Testis (tissue), 5 donors: ENCODE measurements around the gene DCAF8L1. TPM values are rescaled to one million over a fixed set of nuclear protein-coding genes. Genes with fewer than 3 reads are reported as not detected.
A peak's percentile ranks its signal among the peaks of the same experiment; 100 is the strongest.

Experiments used
- DNase-seq: peaks from one replicate; pipeline ENCODE4 v3.0.0-alpha.2; 2019
- H3K27ac ChIP-seq, 2 donors: fragments of 200-600 bp; sonication (generic); one replicate each; pipeline ENCODE4 v1.5.1; 2019
- H3K27me3 ChIP-seq: fragments of 200-600 bp; sonication (generic); one replicate; pipeline ENCODE4 v1.5.1; 2019
- H3K36me3 ChIP-seq: fragments of 200-600 bp; sonication (generic); one replicate; pipeline ENCODE4 v1.5.1; 2017; ENCODE audit warnings: low read depth; ENCODE audit errors: missing control alignments
- H3K4me1 ChIP-seq: fragments of 200-600 bp; sonication (generic); one replicate; pipeline ENCODE4 v1.5.1; 2019
- H3K4me3 ChIP-seq, 2 donors: fragments of 200-600 bp; sonication (generic); one replicate each; pipeline ENCODE4 v1.5.1; 2017 to 2019
- H3K9me3 ChIP-seq: fragments of 200-600 bp; sonication (generic); one replicate; pipeline ENCODE4 v1.5.1; 2017
- POLR2A ChIP-seq: fragments of 450-650 bp; IDR thresholded peaks from one replicate; pipeline ENCODE4 v1.6.1; 2017; ENCODE audit warnings: antibody characterized with exemption, mild to moderate bottlenecking, moderate library complexity
- WGBS, 2 donors: methylation state at CpG; one replicate each; pipeline ENCODE4 v1.1.5; 2018; 5-methylcytosine and 5-hydroxymethylcytosine counted together
- intact Hi-C: fragments of 100-400 bp; cut with DNase I; formaldehyde crosslinking; loops from one replicate; pipeline ENCODE4 v1.15.1; 2023; ENCODE audit warnings: low total_unique reads
- long read RNA-seq, 2 donors: transcript quantifications; one replicate each; lab custom pipeline, GENCODE V29; 2026
- polyA plus RNA-seq: library from polyadenylated mRNA; stranded (reverse); fragments of 350-450 nt; fragmentation: Illumina TruSeq; extraction: RNeasy Lipid Tissue Mini Kit (QIAGEN cat#74804); gene quantifications from one replicate; pipeline ENCODE4 v1.2.3, GENCODE V29; 2014; ENCODE audit warnings: low read depth, low replicate concordance; ENCODE audit not compliant: insufficient read depth
- total RNA-seq, 2 donors: library from RNA; depleted of rRNA; stranded (reverse); fragments of >200 nt; gene quantifications; one replicate each; pipeline ENCODE4 v1.2.3, GENCODE V29; 2016
- TF ChIP-seq, protein P1 (sequence below), 3 experiments: fragments of 450-650 bp in 2 of 3; fragments of 200-600 bp in 1 of 3; sonication (generic) in 1 of 3; IDR thresholded peaks; one replicate each; pipeline ENCODE4 v1.5.1; 2016 to 2019; ENCODE audit warnings: antibody characterized with exemption in 3 of 3, mild to moderate bottlenecking in 2 of 3, moderate library complexity in 1 of 3

The DCAF8L1 gene
- total RNA-seq (1 to 10 TPM; 1.4 to 2.2 TPM), polyA plus RNA-seq (1.4 TPM)
- long read RNA-seq, donor 1, result 0 reads
- long read RNA-seq, donor 2, result 0 reads

DNA sequence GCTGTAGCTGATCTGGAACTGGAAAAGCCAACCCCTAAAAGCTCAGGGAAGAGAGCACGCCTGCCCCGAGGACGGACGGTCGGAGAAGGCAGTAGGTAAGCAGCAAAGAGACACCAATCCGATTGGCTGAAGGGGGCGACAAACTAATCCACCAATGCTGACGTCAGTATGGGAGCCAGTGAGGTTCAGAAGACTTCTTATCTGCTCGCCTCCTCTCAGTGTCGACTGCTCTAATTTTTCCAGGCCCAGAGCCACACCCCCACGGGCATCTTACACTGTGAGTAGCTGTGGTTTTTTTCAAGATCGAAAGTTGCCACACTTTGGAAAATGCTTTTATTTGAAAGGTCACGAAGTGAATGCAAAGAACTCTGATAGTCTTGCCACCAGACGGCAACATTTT, at the start of gene DCAF8L1:
Gene DCAF8L1, minus strand, starts transcription at position 101 of the 400 bp plus-strand sequence. CDS start 115 bp downstream, outside the sequence.
- WGBS, 2 donors, result 65 to 92% methylated on average over 7 to 14 of the region's 14 CpGs
- Histone ChIP-seq H3K27ac (no peak within 1 kb of the TSS), H3K36me3 (no peaks in the 10 kb centered on the region), H3K9me3 (no peaks in the 10 kb centered on the region), H3K4me1 (no peaks in the 10 kb centered on the region), H3K27me3 (no peaks in the 10 kb centered on the region), H3K4me3 (peak within 1 kb of the TSS in 1 of 2 donors; percentile 23)
- no peak for TF ChIP-seq POLR2A
- TF ChIP-seq, protein P1, sequence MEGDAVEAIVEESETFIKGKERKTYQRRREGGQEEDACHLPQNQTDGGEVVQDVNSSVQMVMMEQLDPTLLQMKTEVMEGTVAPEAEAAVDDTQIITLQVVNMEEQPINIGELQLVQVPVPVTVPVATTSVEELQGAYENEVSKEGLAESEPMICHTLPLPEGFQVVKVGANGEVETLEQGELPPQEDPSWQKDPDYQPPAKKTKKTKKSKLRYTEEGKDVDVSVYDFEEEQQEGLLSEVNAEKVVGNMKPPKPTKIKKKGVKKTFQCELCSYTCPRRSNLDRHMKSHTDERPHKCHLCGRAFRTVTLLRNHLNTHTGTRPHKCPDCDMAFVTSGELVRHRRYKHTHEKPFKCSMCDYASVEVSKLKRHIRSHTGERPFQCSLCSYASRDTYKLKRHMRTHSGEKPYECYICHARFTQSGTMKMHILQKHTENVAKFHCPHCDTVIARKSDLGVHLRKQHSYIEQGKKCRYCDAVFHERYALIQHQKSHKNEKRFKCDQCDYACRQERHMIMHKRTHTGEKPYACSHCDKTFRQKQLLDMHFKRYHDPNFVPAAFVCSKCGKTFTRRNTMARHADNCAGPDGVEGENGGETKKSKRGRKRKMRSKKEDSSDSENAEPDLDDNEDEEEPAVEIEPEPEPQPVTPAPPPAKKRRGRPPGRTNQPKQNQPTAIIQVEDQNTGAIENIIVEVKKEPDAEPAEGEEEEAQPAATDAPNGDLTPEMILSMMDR (IDR thresholded peaks at IDR 0.05), result no peak
- peak; percentile 77 for DNase-seq
- intact Hi-C loops, result no loop called here

DNA sequence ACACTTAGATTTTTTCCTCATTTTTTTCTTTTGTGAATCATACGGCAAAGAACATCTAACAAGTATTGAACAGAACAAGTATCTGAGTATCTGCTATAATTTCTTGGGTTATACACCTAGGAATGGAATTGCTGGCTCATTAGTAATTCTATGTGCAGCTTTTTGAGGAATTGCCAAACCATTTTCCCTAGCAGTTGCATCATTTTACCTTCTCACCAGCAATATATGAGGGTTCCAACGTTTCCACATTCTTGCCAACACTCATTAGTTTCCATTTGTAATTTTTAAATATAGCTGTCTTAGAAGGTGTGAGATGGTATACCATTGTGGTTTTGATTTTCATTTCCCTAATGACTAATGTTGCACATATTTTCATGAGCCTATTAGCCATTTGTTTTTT, 41.1 kb upstream of the DCAF8L1 start:
- DNase-seq, result no peak
- Histone ChIP-seq H3K36me3 (no peaks in the 10 kb centered on the region), H3K27me3 (no peaks in the 10 kb centered on the region), H3K27ac (no peak overlapping the region), H3K4me1 (no peaks in the 10 kb centered on the region), H3K4me3 (no peak overlapping the region), H3K9me3 (no peaks in the 10 kb centered on the region)
- no peak for TF ChIP-seq POLR2A
- TF ChIP-seq, protein P1 (IDR thresholded peaks at IDR 0.05), result no peak
- intact Hi-C loops, result no loop called here
- 78 to 90% methylated on average over 2 of the region's 2 CpGs for WGBS, 2 donors

DNA sequence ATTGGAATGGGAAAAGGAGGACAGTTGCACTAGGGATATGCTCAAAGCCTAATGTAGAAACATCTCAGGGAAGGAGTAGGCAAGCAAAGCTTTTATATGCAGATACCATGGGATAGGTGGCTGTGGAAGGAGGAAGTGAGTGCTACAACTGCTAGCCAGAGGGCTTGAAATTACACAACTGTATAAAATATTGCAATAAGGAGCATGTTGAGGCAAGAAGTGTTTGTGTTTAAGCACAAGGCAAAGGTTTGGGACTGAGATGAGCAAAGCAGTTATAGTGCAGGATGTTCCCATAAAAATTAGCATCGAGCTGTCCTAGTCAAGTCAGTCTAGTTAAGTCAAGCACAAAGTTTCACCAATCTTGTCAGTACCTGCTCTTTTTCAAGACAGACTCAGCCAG, 35.6 kb upstream of the DCAF8L1 start:
- 88 to 92% methylated on average over 1 of the region's 1 CpG for WGBS, 2 donors
- H3K4me1 ChIP-seq, result no peaks in the 10 kb centered on the region

DNA sequence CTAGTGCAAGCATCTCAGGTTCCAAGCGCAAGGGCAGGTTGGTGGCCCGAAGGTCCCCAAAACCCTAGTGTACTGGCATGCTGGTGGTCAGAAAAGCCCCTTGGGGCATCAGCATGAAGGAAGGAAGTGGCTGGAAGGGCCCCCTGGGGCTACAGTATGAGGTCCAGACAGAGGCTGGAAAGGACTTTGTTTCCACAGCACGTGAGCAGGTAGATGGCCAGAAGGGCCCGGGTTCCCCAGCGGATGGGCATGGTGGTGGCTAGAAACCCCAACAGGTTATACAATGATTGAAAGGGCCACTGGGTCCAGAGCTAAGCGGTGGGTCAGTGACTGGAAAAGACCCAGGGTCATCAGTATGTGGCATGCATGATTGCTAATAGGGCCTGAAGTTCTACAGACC, 34.7 kb upstream of the DCAF8L1 start:
- Histone ChIP-seq H3K36me3 (no peaks in the 10 kb centered on the region), H3K4me3 (no peak overlapping the region), H3K4me1 (no peaks in the 10 kb centered on the region), H3K27me3 (no peaks in the 10 kb centered on the region), H3K9me3 (no peaks in the 10 kb centered on the region), H3K27ac (no peak overlapping the region)
- no peak for DNase-seq
- no peak for TF ChIP-seq POLR2A
- TF ChIP-seq, protein P1 (IDR thresholded peaks at IDR 0.05), result no peak
- intact Hi-C loops, result no loop called here
- 100% methylated on average over 4 to 6 of the region's 6 CpGs for WGBS, 2 donors

More for the DNA sequence above, 35.6 kb upstream of the DCAF8L1 start:
- Histone ChIP-seq H3K36me3 (no peaks in the 10 kb centered on the region), H3K27ac (no peak overlapping the region), H3K4me3 (no peak overlapping the region), H3K27me3 (no peaks in the 10 kb centered on the region), H3K9me3 (no peaks in the 10 kb centered on the region)
- DNase-seq, result no peak
- TF ChIP-seq, protein P1 (IDR thresholded peaks at IDR 0.05), result no peak
- TF ChIP-seq POLR2A, result no peak
- intact Hi-C loops, result no loop called here

DNA sequence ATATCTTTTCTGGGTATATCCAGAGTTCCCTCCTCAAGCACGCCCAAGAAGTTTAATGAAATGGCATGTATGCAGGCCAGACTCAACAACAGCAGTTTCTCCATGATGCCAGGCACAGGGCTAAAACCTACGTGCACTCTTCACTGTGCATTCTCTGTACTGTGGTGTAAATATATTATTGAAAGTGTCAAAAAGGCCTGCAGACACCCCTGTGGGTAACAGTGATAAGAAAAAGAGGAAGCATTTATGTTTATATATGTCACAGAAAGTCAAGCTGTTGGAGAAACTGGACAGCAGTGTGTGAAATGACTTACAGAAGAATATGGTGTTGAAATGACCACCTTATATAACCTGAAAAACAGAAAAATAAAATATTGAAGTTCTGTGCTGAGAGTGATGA, 29.6 kb upstream of the DCAF8L1 start:
- Histone ChIP-seq H3K9me3 (no peaks in the 10 kb centered on the region), H3K4me3 (no peak overlapping the region), H3K36me3 (no peaks in the 10 kb centered on the region), H3K27ac (no peak overlapping the region), H3K27me3 (no peaks in the 10 kb centered on the region), H3K4me1 (no peaks in the 10 kb centered on the region)
- intact Hi-C loops, result no loop called here
- DNase-seq, result no peak
- TF ChIP-seq POLR2A, result no peak
- TF ChIP-seq, protein P1 (IDR thresholded peaks at IDR 0.05), result no peak
- 71 to 81% methylated on average over 2 of the region's 2 CpGs for WGBS, 2 donors
